HG02884 (cell line): ENCODE results near the gene CDH4.

Experiments
- ATAC-seq: cut with Tn5 transposase; IDR thresholded peaks from one replicate; pipeline ENCODE4 v1.9.1; 2021; ENCODE audit warnings: mild to moderate bottlenecking, moderate library complexity; ENCODE audit not compliant: unreplicated experiment

CDH4 gene

GRCh38 chr20:61251529-61252393 lies at the start of gene CDH4:
CDH4 (plus strand) TSS chr20:61252261.
- ATAC-seq = no peak

DNA sequence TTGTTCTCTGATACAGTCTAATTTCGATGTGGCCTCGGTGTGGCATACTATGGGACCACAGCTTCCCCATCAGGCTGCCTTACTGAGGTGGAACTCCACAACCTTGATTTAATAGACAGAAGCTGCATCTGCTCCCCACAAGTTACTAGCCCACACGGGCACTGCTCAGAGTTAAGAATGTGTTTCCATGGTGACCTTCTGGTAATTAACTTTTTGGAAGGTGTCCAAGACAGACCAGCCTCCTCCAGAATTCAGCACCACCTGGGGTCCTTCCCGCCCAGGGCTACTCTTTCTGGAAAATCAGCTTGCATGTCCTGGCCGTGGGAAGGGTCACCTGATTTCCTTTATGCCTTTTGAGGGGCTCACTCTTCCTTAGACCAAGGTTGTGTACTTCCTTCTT lies 48.7 kb upstream of the CDH4 start:
- no peak for ATAC-seq

- ATAC-seq = no peak
Observed at GRCh38 chr20:61204206-61204605, 47.9 kb upstream of the CDH4 start.

- ATAC-seq = no peak
Observed at GRCh38 chr20:61205769-61206168, 46.3 kb upstream of the CDH4 start.

GRCh38 chr20:61210862-61211261 lies 41.2 kb upstream of the CDH4 start:
- ATAC-seq = no peak

DNA sequence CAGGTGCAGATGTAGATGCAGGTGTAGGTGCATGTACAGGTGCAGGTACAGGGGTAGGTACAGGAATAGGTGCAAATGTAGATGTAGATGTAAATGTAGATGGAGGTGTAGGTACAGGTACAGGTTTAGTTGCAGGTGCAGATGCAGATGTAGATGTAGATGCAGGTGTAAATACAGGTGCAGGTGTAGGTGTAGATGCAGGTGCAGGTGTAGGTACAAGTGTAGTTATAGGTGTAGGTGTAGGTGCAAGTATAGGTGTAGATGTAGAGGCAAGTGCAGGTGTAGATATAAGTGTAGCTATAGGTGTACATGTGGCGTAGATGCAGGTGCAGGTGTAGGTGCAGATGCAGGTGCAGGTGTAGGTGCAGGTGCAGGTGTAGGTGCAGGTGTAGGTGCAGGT lies 34.2 kb upstream of the CDH4 start:
- no peak for ATAC-seq

DNA sequence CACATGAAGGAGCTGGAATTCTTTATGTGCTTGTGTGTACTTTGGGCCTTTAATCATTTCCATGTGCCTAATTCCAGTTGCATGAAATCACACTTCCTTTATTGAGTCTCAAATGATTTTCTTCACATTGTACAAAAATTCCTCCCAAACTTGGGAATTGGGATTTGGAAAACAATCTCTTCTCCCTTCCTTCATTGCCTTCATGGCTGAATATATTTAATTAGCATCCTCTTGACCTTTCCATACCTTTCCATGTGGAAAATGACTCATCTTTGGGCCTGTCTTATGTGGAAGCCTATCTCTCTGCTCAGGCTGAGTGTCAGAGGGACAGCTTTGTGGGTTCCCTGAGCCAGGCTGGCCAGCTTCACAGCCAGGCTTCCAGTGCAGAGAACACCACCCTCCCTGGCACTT lies 33.0 kb upstream of the CDH4 start:
- ATAC-seq = no peak

GRCh38 chr20:61220131-61220530 lies 31.9 kb upstream of the CDH4 start:
- no peak for ATAC-seq

DNA sequence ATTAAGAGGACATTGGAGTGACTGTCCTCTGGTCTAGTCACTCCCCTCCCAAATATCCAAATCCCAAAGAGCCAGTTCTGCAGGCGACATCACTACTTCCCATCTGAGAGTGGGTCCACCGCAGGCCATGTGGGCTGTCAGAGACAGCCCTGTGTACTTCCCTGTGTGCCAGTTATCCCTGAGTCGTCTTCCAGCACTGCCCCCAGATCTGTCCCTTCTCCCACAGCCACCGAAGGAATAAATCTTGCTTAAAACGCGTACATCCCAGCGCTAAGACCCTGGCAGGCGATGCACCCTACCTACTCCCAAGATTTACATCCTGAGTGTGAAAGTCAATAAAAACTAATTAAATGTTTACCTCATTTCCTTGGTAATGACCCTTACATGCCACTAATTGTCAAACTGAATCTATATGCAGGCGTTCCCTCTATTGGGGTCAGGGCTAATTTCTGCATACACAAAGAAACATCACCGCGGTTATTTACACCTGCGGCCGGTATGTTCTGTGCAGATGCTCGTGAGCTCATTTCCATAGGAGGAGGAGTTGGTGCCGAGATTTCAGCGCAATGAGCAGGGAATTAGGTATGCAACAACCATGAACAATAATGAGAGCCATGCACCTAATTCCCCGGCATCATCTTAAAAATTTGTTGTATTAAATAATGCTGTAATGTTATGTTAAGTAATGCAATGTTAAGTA lies 31.3 kb upstream of the CDH4 start:
- no peak for ATAC-seq

DNA sequence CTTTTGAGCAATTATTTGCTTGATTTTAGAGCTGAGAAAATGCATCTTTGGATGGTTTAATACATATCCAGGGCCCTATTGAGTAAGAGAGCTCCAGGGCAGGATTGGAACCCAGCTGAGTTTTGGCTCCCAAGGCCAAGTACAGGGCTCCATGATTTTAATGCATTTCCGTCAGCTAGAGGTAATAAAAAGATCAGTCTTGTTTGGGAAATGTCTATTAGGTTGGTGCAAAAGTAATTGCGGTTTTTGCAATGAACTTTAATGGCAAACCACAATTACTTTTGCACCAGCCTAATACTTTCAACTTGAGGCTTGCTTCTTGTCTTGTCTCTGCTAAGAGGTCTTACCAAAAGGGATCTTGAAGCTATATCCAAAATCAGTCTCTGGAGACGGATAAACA lies 29.4 kb upstream of the CDH4 start:
- ATAC-seq = no peak

DNA sequence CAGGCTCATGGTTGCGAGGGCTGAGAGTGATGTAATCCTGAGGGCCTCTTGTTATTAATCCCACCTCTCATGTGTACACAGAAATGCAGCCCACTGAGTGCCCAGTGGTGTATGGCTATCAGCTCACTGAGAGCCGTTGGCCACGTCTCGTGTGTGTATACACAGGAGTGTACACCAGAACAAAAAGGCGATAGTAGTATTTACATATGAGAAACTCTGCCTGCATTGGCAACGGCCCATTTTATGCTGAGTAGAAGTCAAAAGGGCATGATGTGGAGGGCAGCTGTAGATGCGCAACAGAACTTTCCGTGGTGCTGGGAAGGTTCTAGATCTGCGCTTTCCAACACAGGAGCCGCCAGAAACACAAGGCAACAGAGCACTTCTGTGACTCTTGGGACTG lies 28.9 kb upstream of the CDH4 start:
- ATAC-seq = no peak

GRCh38 chr20:61230166-61230565 lies 21.9 kb upstream of the CDH4 start:
- ATAC-seq = no peak

DNA sequence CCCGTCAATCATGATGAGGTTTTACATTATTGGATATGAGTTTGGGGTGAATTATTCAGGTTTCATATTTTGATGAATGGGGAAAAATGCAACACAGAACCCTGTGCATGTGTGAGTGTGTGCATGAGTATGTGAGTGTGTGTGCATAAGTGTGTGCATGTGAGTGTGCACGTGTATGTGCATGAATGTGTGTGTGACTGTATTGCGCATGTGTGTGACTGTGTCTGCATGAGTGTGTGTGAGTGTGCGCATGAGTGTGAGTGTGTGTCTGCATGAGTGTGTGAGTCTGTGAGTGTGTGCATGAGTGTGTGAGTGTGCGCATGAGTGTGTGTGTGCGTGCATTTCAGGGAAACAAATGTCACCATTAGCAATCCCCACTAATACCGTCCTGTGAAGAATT lies 18.5 kb upstream of the CDH4 start:
- ATAC-seq = no peak

DNA sequence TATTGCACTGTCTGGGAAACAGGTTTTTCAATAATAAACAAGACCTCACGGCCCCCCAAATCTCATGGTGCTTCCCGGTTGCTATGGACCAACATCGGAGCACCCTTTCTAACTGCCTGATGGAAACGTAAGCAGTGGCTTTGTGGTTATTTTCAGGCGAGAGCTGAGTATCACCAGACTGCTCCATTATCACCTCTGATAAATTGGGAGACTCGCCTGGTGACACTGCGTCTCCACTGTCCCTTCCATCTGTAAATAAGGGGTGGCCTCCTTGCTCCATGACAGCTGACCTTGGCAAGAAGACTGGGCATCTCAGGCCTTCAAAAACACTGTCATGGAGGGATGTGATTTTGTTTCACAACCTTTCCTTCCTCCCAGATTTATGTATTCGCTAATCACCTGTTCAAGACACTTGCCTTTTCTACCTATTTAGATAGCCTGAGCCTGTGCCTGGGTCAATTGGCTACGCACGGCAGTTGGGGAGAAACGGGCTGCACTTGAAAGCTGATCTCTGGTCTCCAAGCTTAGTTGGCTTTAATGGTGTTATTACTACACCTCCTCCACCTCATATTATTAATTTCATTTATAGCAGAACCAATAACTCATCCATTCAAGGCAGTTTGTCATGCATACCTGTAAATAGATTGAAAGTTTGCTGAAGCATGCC lies 17.7 kb upstream of the CDH4 start:
- ATAC-seq = no peak

- no peak for ATAC-seq
Observed at GRCh38 chr20:61236713-61237112, 15.3 kb upstream of the CDH4 start.

DNA sequence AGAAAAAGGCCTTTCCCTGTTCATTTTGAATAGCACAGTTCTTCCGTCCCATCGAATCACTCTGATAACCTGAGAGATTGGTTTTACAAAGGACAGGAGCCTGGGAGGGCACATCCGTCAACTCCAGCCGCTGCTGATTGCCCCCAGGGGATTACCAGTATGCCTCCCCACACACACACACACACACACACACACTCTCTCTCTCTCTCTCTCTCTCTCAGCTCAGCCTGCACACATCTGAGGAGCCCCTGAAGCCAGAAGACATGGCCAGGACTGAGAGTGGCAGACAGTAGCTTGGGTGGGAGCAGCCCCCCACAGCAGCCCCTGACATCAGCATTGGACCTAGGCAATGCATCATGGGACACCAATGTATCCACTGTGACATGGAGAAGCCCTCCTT lies 13.2 kb upstream of the CDH4 start:
- ATAC-seq = no peak

- ATAC-seq = no peak
Observed at GRCh38 chr20:61240814-61241213, 11.2 kb upstream of the CDH4 start.

DNA sequence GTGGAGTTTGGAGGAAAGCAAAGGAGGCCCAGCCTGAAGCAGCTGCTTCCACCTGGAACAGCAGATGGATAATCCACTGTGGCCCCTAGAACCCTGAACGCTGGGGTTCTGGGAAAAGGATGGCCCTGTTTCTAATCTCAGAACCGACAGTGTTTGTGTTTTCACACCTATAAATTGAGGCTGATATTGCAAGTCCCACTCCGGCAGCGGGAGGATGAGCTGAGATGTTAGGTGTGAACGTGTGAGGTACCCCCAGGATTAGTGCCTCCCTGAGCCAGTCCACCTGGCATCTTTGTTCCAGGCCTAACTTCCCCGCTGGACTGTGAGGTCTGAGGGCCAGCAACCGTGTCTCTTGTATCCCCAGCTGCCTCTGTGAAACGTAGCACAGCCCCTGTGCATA lies 7.8 kb upstream of the CDH4 start:
- ATAC-seq = no peak

DNA sequence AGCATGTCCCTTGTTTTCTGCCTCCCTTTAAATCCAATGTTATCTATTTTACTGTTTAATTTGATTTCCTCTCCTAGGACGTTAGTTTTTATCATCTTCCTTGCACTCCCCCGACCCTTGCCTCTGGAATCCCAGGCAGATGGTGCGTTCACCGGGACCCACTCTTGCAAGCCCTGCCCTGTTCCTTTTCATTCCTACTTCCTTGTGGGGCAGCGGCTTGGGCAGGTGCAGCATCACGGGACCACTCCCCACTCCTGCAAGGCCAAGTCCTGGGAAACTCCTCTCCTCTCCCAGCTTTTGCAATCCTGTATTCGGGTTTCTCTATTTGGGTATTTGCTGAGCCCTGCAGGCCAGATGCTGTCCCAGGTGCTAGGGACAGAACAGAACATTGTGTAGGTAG lies 5.8 kb upstream of the CDH4 start:
- no peak for ATAC-seq

DNA sequence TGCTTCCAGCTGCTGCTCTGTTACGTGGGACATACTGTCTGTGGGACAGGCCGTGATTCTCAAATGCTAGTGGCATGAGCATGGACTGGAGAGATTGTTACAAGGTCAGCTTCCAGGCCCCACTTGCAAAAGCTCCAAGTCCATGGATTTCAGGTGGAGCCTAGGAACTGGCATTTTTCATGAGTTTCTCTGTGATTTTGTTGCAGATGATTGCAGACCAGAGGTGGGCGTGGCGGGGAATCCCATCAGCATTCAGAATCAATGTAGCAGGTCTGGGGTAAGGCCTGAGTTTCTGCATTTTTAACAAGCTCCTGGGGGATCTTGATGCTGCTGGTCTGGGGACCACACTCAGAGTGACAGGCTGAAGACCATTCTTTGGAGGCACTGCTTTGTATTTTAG lies 2.4 kb upstream of the CDH4 start:
- ATAC-seq = no peak

DNA sequence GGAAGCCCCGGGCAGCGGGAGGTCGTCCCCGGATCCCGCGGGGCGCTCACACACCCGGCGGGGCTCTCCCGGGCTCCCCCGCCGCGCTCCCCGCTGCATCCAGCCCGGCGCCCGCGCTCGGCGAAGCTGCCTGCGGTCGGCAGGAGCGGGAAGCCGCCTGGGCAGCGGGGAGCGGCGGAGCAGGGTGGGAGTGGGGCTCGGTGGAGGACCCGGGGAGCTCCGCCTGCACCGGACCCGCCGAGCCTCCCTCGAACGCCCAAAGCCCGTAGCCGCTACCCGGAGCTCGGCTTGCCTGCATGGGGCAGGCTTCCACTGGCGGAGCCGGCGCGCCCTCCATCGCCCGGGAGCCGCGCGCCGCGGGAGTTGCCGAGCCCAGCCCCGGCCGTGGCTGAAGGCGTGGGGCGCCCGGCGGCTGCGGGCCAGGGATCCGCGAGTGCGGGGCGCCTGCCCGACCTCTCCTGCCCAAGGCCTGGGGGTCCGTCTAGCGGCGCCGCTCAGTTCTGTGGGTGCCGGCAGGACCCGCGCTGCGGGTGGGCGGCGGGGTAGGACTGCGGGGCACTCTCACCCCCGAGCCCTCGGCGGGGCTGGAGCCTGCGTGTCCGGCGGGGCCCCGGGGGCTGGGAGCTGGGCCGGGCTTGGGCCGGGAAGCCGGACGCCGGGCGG lies 671 bp downstream of the CDH4 start:
- no peak for ATAC-seq
